Gastrocnemius medialis (tissue), 4 donors: ENCODE results near the gene AXIN1.

Experiments
- CTCF ChIP-seq, 5 experiments: fragments of 450-650 bp in 3 of 5; fragments of 200-600 bp in 2 of 5; sonication (generic) in 2 of 5; IDR thresholded peaks in 4 of 5; conservative IDR thresholded peaks in 1 of 5; 1 replicate in 4 of 5; 2 replicates in 1 of 5; pipeline ENCODE4 v1.5.1; 2016 to 2019; ENCODE audit warnings: antibody characterized with exemption in 5 of 5, mild to moderate bottlenecking in 3 of 5, moderate library complexity in 3 of 5
- POLR2A ChIP-seq, 2 donors: fragments of 450-650 bp; IDR thresholded peaks; one replicate each; pipeline ENCODE4 v1.6.1; 2017; ENCODE audit warnings: antibody characterized with exemption in 2 of 2, mild to moderate bottlenecking in 2 of 2, moderate library complexity in 2 of 2

GRCh38 chr16:263182-263774, 89.2 kb downstream of the AXIN1 start:
- TF ChIP-seq CTCF (IDR thresholded peaks at IDR 0.05 in 4 of 5, conservative IDR thresholded peaks at IDR 0.05 in 1 of 5) (no peak), POLR2A (IDR thresholded peaks at IDR 0.05) (no peak)
